ENCODE results near the gene KCND2.

KCND2 gene

DNA sequence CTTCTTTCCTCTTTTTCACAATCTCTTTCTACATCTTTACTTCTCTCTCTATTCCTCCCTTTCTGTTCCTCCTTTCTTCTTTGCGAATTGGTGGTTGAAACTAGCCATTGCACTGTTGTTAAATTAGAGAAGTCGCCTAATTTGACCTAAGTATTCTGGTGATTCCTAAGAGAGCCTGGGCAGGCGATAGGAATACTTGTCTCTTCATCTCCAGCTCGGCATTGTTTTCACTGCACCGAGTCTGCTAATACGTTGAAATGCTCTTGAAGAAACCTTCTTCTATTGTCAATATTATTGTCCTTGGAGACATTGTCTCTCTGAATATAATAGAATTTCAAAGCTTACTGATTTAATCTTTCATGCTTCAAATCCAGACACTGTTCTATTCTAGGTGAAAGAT, 31.7 kb downstream of the KCND2 start:
- Histone ChIP-seq H3K4me3 (ENCODE audit: low read length) (no peak overlapping the region), H3K27ac (ENCODE audit: low read length) (no peak overlapping the region), H3K36me3 (ENCODE audit: control insufficient read depth, insufficient read depth, low read length) (no peaks in the 10 kb centered on the region), H3K9me3 (ENCODE audit: control insufficient read depth, insufficient read depth, low read length) (no peaks in the 10 kb centered on the region), H3K27me3 (ENCODE audit: control insufficient read depth, insufficient read depth, low read length) (no peaks in the 10 kb centered on the region), H3K4me1 (ENCODE audit: control insufficient read depth, insufficient read depth, low read length) (no peaks in the 10 kb centered on the region)
- WGBS (ENCODE audit: insufficient coverage, insufficient read length) = 100% methylated on average over 1 of the region's 6 CpGs
- no peak for DNase-seq (ENCODE audit: low read depth, low spot score)

DNA sequence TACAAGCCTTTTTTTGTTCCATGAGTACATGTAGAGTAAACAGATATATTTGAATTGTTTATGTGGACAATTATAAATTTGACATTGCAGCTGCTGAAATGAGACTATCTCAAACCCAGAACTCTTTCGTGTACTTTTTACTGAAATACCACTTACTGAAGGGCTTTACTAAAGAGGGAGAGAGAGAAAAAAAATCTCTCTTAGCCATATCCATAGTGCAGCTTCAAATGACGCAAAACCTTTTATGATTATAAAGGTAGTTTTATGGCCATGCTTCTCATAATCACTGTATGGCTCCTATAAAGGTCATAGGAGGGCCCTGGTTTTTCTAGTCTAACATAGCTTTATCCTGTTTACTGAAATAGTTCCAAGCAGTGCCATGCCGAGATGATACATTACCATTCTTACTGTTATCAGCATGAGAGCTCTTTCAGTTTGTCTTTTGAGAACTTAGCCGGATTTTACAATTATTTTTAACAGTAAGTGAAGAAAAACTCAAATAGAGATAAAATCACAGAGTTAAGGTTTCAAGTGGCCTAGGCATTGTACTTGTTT, 35.1 kb downstream of the KCND2 start:
- Histone ChIP-seq H3K27ac (ENCODE audit: low read length) (no peak overlapping the region), H3K4me1 (ENCODE audit: control insufficient read depth, insufficient read depth, low read length) (no peaks in the 10 kb centered on the region), H3K36me3 (ENCODE audit: control insufficient read depth, insufficient read depth, low read length) (no peaks in the 10 kb centered on the region), H3K27me3 (ENCODE audit: control insufficient read depth, insufficient read depth, low read length) (no peaks in the 10 kb centered on the region), H3K4me3 (ENCODE audit: low read length) (no peak overlapping the region), H3K9me3 (ENCODE audit: control insufficient read depth, insufficient read depth, low read length) (no peaks in the 10 kb centered on the region)
- DNase-seq (ENCODE audit: low read depth, low spot score) = no peak
- WGBS (ENCODE audit: insufficient coverage, insufficient read length) = no CpG with 5 or more reads among the region's 4 CpGs

DNA sequence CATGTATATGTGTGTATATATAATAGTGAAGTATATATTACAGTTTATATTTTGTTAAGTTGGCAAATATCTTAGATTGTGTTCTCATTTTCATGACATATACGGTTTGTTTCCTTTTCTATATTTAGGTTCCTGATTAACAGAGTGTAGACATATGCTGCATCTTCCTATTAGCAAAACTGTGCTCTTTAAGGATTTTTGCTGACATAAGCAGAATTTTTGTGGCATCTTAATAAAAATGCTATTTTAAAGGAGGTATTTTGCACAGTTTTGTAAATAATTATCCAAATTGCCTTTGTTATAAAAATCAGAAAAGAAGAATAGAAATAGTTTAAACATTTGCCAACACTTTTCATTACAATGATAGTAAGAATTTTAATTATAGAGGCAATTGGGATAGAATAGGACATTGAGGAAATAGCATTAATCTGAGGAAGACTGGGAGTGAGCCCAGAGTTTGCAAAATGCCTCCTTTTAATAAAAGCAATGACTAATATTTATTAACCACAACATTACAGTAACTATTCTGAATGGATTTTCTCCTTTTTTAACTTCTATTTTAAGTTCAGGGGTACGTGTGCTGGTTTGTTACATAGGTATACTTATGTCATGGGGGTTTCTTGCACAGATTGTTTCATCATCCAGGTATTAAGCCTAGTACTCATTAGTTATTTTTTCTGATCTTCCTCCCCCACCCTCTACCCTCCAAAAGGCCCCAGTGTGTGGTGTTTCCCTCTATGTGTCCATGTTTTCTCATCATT, 38.2 kb downstream of the KCND2 start:
- Histone ChIP-seq H3K9me3 (ENCODE audit: control insufficient read depth, insufficient read depth, low read length) (no peaks in the 10 kb centered on the region), H3K36me3 (ENCODE audit: control insufficient read depth, insufficient read depth, low read length) (no peaks in the 10 kb centered on the region), H3K4me3 (ENCODE audit: low read length) (no peak overlapping the region), H3K27ac (ENCODE audit: low read length) (no peak overlapping the region), H3K27me3 (ENCODE audit: control insufficient read depth, insufficient read depth, low read length) (no peaks in the 10 kb centered on the region), H3K4me1 (ENCODE audit: control insufficient read depth, insufficient read depth, low read length) (no peaks in the 10 kb centered on the region)
- WGBS (ENCODE audit: insufficient coverage, insufficient read length) = no CpG with 5 or more reads among the region's 2 CpGs
- DNase-seq (ENCODE audit: low read depth, low spot score) = no peak

DNA sequence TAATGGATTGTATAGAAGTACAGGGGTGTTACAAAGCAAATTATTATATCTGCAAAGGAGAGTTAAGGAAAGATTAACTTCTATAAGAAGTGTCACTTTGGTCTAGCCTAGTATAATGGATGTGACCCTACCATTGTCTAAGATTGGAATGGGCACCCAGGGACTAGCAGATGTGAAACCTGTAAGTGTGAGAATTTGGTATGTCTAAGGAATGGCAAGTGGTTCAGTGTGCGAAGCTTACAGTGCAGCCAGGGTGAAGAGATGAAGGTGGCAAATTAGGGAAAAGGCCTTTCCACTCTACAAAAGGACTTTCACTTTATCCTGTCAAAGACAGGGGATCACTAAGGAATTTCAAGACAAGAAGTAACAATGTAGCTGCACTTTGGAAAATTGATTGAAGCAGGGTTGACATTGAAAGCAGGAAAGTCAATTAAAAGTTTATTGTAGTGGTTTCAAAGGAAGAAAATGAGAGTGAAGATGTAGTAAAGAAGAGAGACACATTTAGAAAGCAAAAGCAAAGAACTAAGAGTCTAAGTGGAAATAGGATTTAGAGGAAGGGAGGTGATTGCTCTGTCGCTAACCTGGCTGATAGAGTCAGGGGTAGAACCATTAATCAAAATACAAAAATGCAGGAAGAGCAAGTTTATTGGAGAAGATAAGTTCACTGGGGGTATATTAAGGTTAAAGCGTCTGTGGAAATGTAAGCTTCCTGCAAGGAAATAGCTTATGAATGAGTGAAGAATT, 47.4 kb downstream of the KCND2 start:
- Histone ChIP-seq H3K27ac (ENCODE audit: low read length) (no peak overlapping the region), H3K36me3 (ENCODE audit: control insufficient read depth, insufficient read depth, low read length) (no peaks in the 10 kb centered on the region), H3K27me3 (ENCODE audit: control insufficient read depth, insufficient read depth, low read length) (no peaks in the 10 kb centered on the region), H3K9me3 (ENCODE audit: control insufficient read depth, insufficient read depth, low read length) (no peaks in the 10 kb centered on the region), H3K4me1 (ENCODE audit: control insufficient read depth, insufficient read depth, low read length) (no peaks in the 10 kb centered on the region), H3K4me3 (ENCODE audit: low read length) (no peak overlapping the region)
- no CpG with 5 or more reads among the region's 3 CpGs for WGBS (ENCODE audit: insufficient coverage, insufficient read length)
- no peak for DNase-seq (ENCODE audit: low read depth, low spot score)

DNA sequence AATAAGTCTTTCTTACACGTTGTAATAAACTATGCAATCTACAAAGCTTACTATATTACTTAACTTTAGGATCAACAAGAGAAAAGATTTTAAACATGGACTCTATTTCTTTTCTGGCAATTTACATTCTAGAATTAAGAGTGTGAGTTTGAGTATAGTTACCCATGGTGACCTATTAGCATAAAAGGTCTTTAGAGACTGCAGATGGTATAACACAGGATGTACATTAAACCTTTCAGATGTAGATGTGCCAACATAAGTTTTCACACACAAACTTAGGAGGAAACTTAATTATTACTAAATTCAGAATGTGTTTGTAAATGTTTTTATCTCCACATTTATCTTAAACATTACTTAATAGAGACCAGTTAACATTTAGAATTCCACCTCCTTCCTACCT, 54.1 kb downstream of the KCND2 start:
- no peaks in the 10 kb centered on the region for H3K4me1 ChIP-seq (ENCODE audit: control insufficient read depth, insufficient read depth, low read length)
- H3K4me3 ChIP-seq (ENCODE audit: low read length) = no peak overlapping the region
- no peaks in the 10 kb centered on the region for H3K27me3 ChIP-seq (ENCODE audit: control insufficient read depth, insufficient read depth, low read length)
- no CpG with 5 or more reads among the region's 1 CpG for WGBS (ENCODE audit: insufficient coverage, insufficient read length)
- no peaks in the 10 kb centered on the region for H3K9me3 ChIP-seq (ENCODE audit: control insufficient read depth, insufficient read depth, low read length)
- no peaks in the 10 kb centered on the region for H3K36me3 ChIP-seq (ENCODE audit: control insufficient read depth, insufficient read depth, low read length)
- H3K27ac ChIP-seq (ENCODE audit: low read length) = no peak overlapping the region
- no peak for DNase-seq (ENCODE audit: low read depth, low spot score)

DNA sequence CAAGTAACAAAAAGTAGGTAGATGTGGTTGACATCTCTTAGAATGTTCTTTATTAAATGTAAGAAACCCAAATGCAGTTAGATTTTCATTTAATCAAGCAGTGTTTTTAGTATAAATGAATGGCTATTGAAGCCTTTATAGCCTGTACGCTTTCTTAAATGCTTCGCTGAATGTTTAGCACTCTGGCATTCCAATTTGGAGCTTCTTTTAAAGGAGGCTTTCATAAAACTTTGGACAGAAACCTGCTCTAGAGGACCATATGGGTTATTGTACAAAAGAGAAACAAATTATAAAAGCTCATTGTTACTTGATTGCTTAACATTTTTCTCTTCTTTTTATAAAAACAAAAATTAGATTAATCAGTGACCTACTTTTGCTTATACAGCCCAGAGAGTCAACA, 59.5 kb downstream of the KCND2 start:
- H3K4me1 ChIP-seq (ENCODE audit: control insufficient read depth, insufficient read depth, low read length) = no peaks in the 10 kb centered on the region
- no peak overlapping the region for H3K4me3 ChIP-seq (ENCODE audit: low read length)
- H3K36me3 ChIP-seq (ENCODE audit: control insufficient read depth, insufficient read depth, low read length) = no peaks in the 10 kb centered on the region
- H3K9me3 ChIP-seq (ENCODE audit: control insufficient read depth, insufficient read depth, low read length) = no peaks in the 10 kb centered on the region
- WGBS (ENCODE audit: insufficient coverage, insufficient read length) = no CpG with 5 or more reads among the region's 2 CpGs
- DNase-seq (ENCODE audit: low read depth, low spot score) = no peak
- no peak overlapping the region for H3K27ac ChIP-seq (ENCODE audit: low read length)
- H3K27me3 ChIP-seq (ENCODE audit: control insufficient read depth, insufficient read depth, low read length) = no peaks in the 10 kb centered on the region

DNA sequence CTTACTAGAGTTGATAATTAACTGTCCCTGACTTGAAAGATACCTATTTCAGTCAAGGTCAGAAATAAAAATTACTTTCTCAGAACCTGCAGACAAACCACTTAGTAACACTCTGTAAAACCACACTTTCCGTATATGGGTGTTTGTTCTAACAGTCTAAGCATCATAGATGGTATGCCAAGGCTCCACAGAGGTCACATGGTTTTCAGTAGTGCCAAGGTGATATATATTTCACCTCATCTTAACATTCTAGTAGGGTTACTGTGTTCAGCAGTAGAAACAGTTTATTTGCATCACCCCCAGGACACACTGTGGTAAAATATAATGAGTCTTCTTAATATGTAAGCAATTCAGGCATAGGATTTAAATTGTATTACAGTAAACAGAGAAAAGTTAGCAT, 61.5 kb downstream of the KCND2 start:
- DNase-seq (ENCODE audit: low read depth, low spot score) = no peak
- H3K4me1 ChIP-seq (ENCODE audit: control insufficient read depth, insufficient read depth, low read length) = no peaks in the 10 kb centered on the region
- no CpG with 5 or more reads among the region's 1 CpG for WGBS (ENCODE audit: insufficient coverage, insufficient read length)

DNA sequence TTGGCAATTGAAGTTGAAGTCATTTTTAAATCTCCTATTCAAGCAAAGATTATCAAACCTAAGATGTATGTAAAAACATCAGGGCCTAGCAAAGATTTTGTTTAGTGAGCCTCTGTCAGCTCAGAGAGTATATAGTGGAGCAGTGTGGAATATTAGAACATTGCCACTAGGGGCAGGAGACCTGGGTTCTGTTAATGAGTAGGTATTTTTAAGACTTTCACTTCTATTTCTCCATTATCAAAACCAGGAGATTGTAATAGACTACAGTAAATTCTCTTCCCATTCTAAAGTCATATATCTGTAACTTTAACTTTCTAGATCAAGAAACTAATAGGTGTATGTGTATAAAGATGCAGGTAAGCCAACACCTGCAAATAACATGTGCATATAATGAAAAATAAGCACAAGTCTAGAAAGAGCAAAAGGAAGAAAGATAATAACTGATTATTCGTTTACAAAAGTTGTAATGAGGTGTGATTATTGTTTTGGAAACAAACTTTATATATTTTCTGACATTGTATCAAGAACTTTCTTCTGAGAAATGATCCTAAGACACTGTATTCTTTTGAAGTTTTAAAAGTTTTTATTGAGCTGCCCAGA, 64.4 kb downstream of the KCND2 start:
- H3K27me3 ChIP-seq (ENCODE audit: control insufficient read depth, insufficient read depth, low read length) = no peaks in the 10 kb centered on the region
- no peaks in the 10 kb centered on the region for H3K9me3 ChIP-seq (ENCODE audit: control insufficient read depth, insufficient read depth, low read length)
- H3K4me3 ChIP-seq (ENCODE audit: low read length) = no peak overlapping the region
- no peak overlapping the region for H3K27ac ChIP-seq (ENCODE audit: low read length)
- no peaks in the 10 kb centered on the region for H3K36me3 ChIP-seq (ENCODE audit: control insufficient read depth, insufficient read depth, low read length)
- peak; percentile 9 for DNase-seq (ENCODE audit: low read depth, low spot score)
- 100% methylated on average over 1 of the region's 1 CpG for WGBS (ENCODE audit: insufficient coverage, insufficient read length)
- H3K4me1 ChIP-seq (ENCODE audit: control insufficient read depth, insufficient read depth, low read length) = no peaks in the 10 kb centered on the region

More for the DNA sequence above, 61.5 kb downstream of the KCND2 start:
- H3K9me3 ChIP-seq (ENCODE audit: control insufficient read depth, insufficient read depth, low read length) = no peaks in the 10 kb centered on the region
- H3K27ac ChIP-seq (ENCODE audit: low read length) = no peak overlapping the region
- no peaks in the 10 kb centered on the region for H3K27me3 ChIP-seq (ENCODE audit: control insufficient read depth, insufficient read depth, low read length)
- H3K36me3 ChIP-seq (ENCODE audit: control insufficient read depth, insufficient read depth, low read length) = no peaks in the 10 kb centered on the region
- H3K4me3 ChIP-seq (ENCODE audit: low read length) = no peak overlapping the region

DNA sequence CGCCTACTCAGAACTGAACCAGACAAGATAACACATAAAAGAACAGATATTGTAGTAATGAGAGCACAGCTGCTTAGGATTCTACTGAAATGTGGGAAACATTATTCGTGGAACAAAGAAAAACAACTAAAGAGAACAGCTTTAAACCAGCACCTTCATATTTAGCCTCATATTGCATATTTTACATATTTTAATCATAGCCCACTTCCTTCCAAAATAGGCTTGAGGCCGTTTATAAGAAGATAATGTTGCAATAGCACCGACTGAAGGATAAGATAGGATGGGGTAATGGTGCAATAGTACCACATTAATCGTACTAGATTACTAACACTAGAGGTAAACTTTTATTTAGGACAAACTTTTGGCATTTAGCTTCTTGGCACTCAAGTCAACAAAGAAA, 71.3 kb downstream of the KCND2 start:
- Histone ChIP-seq H3K27me3 (ENCODE audit: control insufficient read depth, insufficient read depth, low read length) (no peaks in the 10 kb centered on the region), H3K4me3 (ENCODE audit: low read length) (no peak overlapping the region), H3K36me3 (ENCODE audit: control insufficient read depth, insufficient read depth, low read length) (no peaks in the 10 kb centered on the region), H3K27ac (ENCODE audit: low read length) (no peak overlapping the region), H3K4me1 (ENCODE audit: control insufficient read depth, insufficient read depth, low read length) (no peaks in the 10 kb centered on the region), H3K9me3 (ENCODE audit: control insufficient read depth, insufficient read depth, low read length) (no peaks in the 10 kb centered on the region)
- DNase-seq (ENCODE audit: low read depth, low spot score) = no peak
- no CpG with 5 or more reads among the region's 5 CpGs for WGBS (ENCODE audit: insufficient coverage, insufficient read length)

DNA sequence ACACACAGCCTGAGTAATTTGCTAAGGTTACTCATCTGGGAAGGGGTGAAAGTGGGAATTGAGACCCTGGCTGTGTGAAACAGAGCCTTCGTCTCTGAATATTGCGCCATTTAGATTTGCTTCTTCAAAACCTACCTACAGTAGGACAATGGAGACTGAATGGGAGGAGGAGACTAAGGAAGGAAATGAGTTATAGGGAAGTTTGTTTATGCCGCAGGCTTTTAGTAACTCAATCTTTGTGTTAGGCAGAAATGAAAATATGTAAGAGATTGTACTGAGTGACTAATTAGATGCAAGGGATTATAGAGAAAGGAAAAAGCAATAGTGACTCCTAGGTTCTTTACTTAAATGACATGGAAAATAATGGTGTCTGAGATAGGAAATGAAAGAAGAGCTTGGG, 80.2 kb downstream of the KCND2 start:
- Histone ChIP-seq H3K27me3 (ENCODE audit: control insufficient read depth, insufficient read depth, low read length) (no peaks in the 10 kb centered on the region), H3K4me3 (ENCODE audit: low read length) (no peak overlapping the region), H3K36me3 (ENCODE audit: control insufficient read depth, insufficient read depth, low read length) (no peaks in the 10 kb centered on the region), H3K9me3 (ENCODE audit: control insufficient read depth, insufficient read depth, low read length) (no peaks in the 10 kb centered on the region), H3K27ac (ENCODE audit: low read length) (no peak overlapping the region), H3K4me1 (ENCODE audit: control insufficient read depth, insufficient read depth, low read length) (no peaks in the 10 kb centered on the region)
- DNase-seq (ENCODE audit: low read depth, low spot score) = no peak
- WGBS (ENCODE audit: insufficient coverage, insufficient read length) = no CpG with 5 or more reads among the region's 3 CpGs
